ENCODE measurements around the gene SLC22A23.

GRCh38 chr6:3291987-3292386, 164.9 kb downstream of the SLC22A23 start:
- no peak for TF ChIP-seq CTCF (IDR thresholded peaks at IDR 0.05)
- TF ChIP-seq POLR2A (IDR thresholded peaks at IDR 0.05), result no peak
